ENCODE data around the gene ANKRD16. TPM values are rescaled to one million over a fixed set of nuclear protein-coding genes. Genes with fewer than 3 reads are reported as not detected.
A peak's percentile ranks its signal among the peaks of the same experiment; 100 is the strongest.

ANKRD16 gene
- total and polyA plus RNA-seq, 2 of the 13 experiments (the other 11 are each of a cell fraction or from before 2014, with no cell fraction given): 8.0 to 11.4 TPM

DNA sequence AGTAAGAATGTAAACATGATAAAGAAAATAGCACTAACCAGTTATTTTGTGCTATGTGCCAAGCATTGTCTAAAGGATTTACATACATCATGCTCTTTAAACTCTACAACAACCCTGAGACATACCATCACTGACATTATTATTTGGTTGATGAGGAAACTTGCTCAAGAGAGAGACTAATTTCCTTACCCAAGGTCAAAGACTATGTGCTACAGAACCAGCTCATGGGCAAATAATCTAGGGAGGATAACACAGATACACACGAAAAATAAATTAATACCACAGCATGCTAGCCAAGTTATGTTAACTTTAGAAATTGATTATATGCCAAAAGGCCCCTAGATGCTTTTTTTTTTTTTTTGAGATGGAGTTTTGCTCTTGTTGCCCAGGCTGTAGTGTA, 2.7 kb downstream of the ANKRD16 start:
- ATAC-seq: no peak
- BruUV-seq (replicated peaks): no TSS peak
- Histone ChIP-seq H3K27ac (ENCODE audit: extremely low read length, insufficient read depth, low read length) (no peak overlapping the region), H3K36me3 (replicated peaks in 1 of 2; ENCODE audit: control insufficient read depth in 1 of 2, insufficient read depth in 2 of 2, low read length in 2 of 2) (peaks cover 11 to 34% of the 10 kb centered on the region in 2 experiments), H3K79me2 (ENCODE audit: insufficient read depth, low read length) (peaks cover 36% of the 10 kb centered on the region), H2AFZ (ENCODE audit: low read length) (no peak overlapping the region), H3K27me3 (ENCODE audit: control insufficient read depth in 1 of 2, insufficient read depth in 2 of 2, low read length in 2 of 2) (no peaks in the 10 kb centered on the region; a peak in 1 of 5 replicates), H3K9me3 (ENCODE audit: low read length) (no peaks in the 10 kb centered on the region), H3K4me2 (ENCODE audit: low read depth, low read length) (peak overlapping the region; percentile 47; the same call in 1 of the 2 replicates), H3K4me3 (replicated peaks in 1 of 3; ENCODE audit: insufficient read depth in 1 of 3, low read depth in 2 of 3, low read length in 3 of 3) (no peak overlapping the region), H3K4me1 (ENCODE audit: insufficient read depth, low read length) (peaks cover 41% of the 10 kb centered on the region), H4K20me1 (ENCODE audit: insufficient read depth, low read length) (peaks cover 4% of the 10 kb centered on the region), H3K9ac (ENCODE audit: insufficient read depth, low read depth, low read length) (no peak overlapping the region)
- no peak for FAIRE-seq
- intact Hi-C loops (cut with micrococcal nuclease; ENCODE audit: unreplicated experiment): loop anchor here (5.0 kb wide), 2 partner anchors 75 to 205 kb away; partner anchors contain the start of genes GDI2 and TASOR2
- POLR2A ChIA-PET: interaction anchor here (1.6 kb wide), 1 partner anchor 196 kb away, joined by 3 read pairs; no protein-coding TSS in a partner anchor
- TF ChIP-seq GTF2F1 (IDR thresholded peaks at IDR 0.05; ENCODE audit: low read length) (no peak), MIER3 (CRISPR knock-in tag; IDR thresholded peaks at IDR 0.05; ENCODE audit: borderline replicate concordance) (no peak), ZNF235 (CRISPR knock-in tag; IDR thresholded peaks at IDR 0.05; ENCODE audit: borderline replicate concordance) (no peak), SMAD9 (CRISPR knock-in tag; IDR thresholded peaks at IDR 0.05) (no peak), KLF13 (CRISPR knock-in tag; IDR thresholded peaks at IDR 0.05) (no peak)
- TF ChIP-seq, protein P1, sequence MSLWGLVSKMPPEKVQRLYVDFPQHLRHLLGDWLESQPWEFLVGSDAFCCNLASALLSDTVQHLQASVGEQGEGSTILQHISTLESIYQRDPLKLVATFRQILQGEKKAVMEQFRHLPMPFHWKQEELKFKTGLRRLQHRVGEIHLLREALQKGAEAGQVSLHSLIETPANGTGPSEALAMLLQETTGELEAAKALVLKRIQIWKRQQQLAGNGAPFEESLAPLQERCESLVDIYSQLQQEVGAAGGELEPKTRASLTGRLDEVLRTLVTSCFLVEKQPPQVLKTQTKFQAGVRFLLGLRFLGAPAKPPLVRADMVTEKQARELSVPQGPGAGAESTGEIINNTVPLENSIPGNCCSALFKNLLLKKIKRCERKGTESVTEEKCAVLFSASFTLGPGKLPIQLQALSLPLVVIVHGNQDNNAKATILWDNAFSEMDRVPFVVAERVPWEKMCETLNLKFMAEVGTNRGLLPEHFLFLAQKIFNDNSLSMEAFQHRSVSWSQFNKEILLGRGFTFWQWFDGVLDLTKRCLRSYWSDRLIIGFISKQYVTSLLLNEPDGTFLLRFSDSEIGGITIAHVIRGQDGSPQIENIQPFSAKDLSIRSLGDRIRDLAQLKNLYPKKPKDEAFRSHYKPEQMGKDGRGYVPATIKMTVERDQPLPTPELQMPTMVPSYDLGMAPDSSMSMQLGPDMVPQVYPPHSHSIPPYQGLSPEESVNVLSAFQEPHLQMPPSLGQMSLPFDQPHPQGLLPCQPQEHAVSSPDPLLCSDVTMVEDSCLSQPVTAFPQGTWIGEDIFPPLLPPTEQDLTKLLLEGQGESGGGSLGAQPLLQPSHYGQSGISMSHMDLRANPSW (CRISPR knock-in tag; IDR thresholded peaks at IDR 0.05; ENCODE audit: borderline replicate concordance): no peak
- TF ChIP-seq, protein P2, sequence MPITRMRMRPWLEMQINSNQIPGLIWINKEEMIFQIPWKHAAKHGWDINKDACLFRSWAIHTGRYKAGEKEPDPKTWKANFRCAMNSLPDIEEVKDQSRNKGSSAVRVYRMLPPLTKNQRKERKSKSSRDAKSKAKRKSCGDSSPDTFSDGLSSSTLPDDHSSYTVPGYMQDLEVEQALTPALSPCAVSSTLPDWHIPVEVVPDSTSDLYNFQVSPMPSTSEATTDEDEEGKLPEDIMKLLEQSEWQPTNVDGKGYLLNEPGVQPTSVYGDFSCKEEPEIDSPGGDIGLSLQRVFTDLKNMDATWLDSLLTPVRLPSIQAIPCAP (CRISPR knock-in tag; IDR thresholded peaks at IDR 0.05; ENCODE audit: low read depth): no peak
- CTCF ChIA-PET (ENCODE audit: low intra/inter-chr PET ratio, low total read pairs): no interaction called here
- no peak for DNase-seq (ENCODE audit: low spot score)
- in situ Hi-C loops (cut with HindIII; ENCODE audit: extremely low pct_ligation_motif_present, low pct_unique_long_range_greater_than_20kb): no loop called here
- WGBS (ENCODE audit: low lambda C conversion rate): 0% methylated on average over 1 of the region's 1 CpG
